Karpas-422 (cell line): ENCODE data around the gene SMIM3. TPM values are rescaled to one million over a fixed set of nuclear protein-coding genes. Genes with fewer than 3 reads are reported as not detected.
"Not testable (repeated sequence)": the region's sequence is repeated elsewhere in the genome, so short reads cannot be mapped to it uniquely, and the experiment has no call there.

Experiments
- DNase-seq: peaks from one replicate; pipeline ENCODE4 v3.0.0-alpha.2; 2015
- H2AFZ ChIP-seq: fragments of 200-600 bp; sonication (generic); 2 replicates; pipeline ENCODE4 v1.6.1; 2014; ENCODE audit warnings: antibody characterized with exemption, low read length, mixed read lengths
- H3K27ac ChIP-seq: fragments of 200-600 bp; sonication (generic); 2 replicates; pipeline ENCODE4 v1.5.1; 2014; ENCODE audit warnings: mild to moderate bottlenecking, low read length, moderate library complexity
- H3K27me3 ChIP-seq: fragments of 200-600 bp; sonication (generic); 2 replicates; pipeline ENCODE4 v1.6.1; 2014; ENCODE audit warnings: low read length, mixed read lengths
- H3K36me3 ChIP-seq: fragments of 200-600 bp; sonication (generic); 2 replicates; pipeline ENCODE4 v1.6.1; 2014; ENCODE audit warnings: low read length, mixed read lengths; ENCODE audit not compliant: insufficient read depth
- H3K4me1 ChIP-seq: fragments of 200-600 bp; sonication (generic); 2 replicates; pipeline ENCODE4 v1.6.1; 2014; ENCODE audit warnings: mild to moderate bottlenecking, low read length, mixed read lengths
- H3K4me2 ChIP-seq: fragments of 200-600 bp; sonication (generic); 2 replicates; pipeline ENCODE4 v1.6.1; 2014; ENCODE audit warnings: low read length, low read depth, mild to moderate bottlenecking; ENCODE audit not compliant: poor library complexity, severe bottlenecking
- H3K4me3 ChIP-seq: fragments of 200-600 bp; sonication (generic); 2 replicates; pipeline ENCODE4 v1.5.1; 2014; ENCODE audit warnings: mild to moderate bottlenecking, antibody characterized with exemption, low read length, mixed read lengths
- H3K79me2 ChIP-seq: fragments of 200-600 bp; sonication (generic); 2 replicates; pipeline ENCODE4 v1.6.1; 2014; ENCODE audit warnings: mild to moderate bottlenecking, low read length, mixed read lengths
- H3K9ac ChIP-seq: fragments of 200-600 bp; sonication (generic); 2 replicates; pipeline ENCODE4 v1.6.0; 2014; ENCODE audit warnings: low read length
- H3K9me2 ChIP-seq: fragments of 200-600 bp; sonication (generic), shearing (Covaris generic); replicated peaks from 2 replicates; pipeline ENCODE4 v1.6.0; 2014; ENCODE audit warnings: mild to moderate bottlenecking, low read length, moderate library complexity; ENCODE audit not compliant: insufficient read depth
- H3K9me3 ChIP-seq: fragments of 300-700, 200-600 bp; sonication (generic); 2 replicates; pipeline ENCODE4 v1.6.1; 2014; ENCODE audit warnings: low read length, mixed read lengths
- H4K20me1 ChIP-seq: fragments of 200-600 bp; sonication (generic); 2 replicates; pipeline ENCODE4 v1.6.1; 2014; ENCODE audit warnings: mild to moderate bottlenecking, antibody characterized with exemption, low read length, low read depth; ENCODE audit not compliant: insufficient read depth
- total RNA-seq: library from RNA; depleted of rRNA; stranded (reverse); fragments of >200 nt; shearing (Covaris generic); gene quantifications from 2 replicates; pipeline ENCODE4 v1.2.3, GENCODE V29; 2014; ENCODE audit warnings: low replicate concordance; rRNA removed

SMIM3 gene, protein sequence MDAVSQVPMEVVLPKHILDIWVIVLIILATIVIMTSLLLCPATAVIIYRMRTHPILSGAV
- not detected in 2 replicates for total RNA-seq

GRCh38 chr5:150778517-150779396, at the start of gene SMIM3:
Gene SMIM3, plus strand, starts transcription at chr5:150778757. Its CDS starts 16,684 bp downstream, at chr5:150795441.
- H3K4me1 ChIP-seq, result peaks cover 8% of the 10 kb centered on the region
- H3K4me2 ChIP-seq, result no peak within 1 kb of the TSS
- no peak within 1 kb of the TSS for H3K4me3 ChIP-seq
- no peaks in the 10 kb centered on the region for H3K9me3 ChIP-seq
- no peaks in the 10 kb centered on the region for H3K27me3 ChIP-seq
- H4K20me1 ChIP-seq, result no peaks in the 10 kb centered on the region
- H3K9me2 ChIP-seq, result no peaks in the 10 kb centered on the region
- DNase-seq, result no peak
- no peaks in the 10 kb centered on the region for H3K79me2 ChIP-seq
- no peaks in the 10 kb centered on the region for H3K36me3 ChIP-seq
- H2AFZ ChIP-seq, result no peak within 1 kb of the TSS
- no peak within 1 kb of the TSS for H3K27ac ChIP-seq
- H3K9ac ChIP-seq, result no peak within 1 kb of the TSS

GRCh38 chr5:150729859-150730258, 48.7 kb upstream of the SMIM3 start:
- no peak for DNase-seq
- Histone ChIP-seq H3K4me2 (no peak overlapping the region), H3K9me2 (no peaks in the 10 kb centered on the region), H3K27me3 (no peaks in the 10 kb centered on the region), H3K4me3 (no peak overlapping the region), H4K20me1 (no peaks in the 10 kb centered on the region), H3K79me2 (peaks cover 16% of the 10 kb centered on the region), H3K36me3 (peaks cover 49% of the 10 kb centered on the region; the same call in 1 of the 2 replicates), H3K4me1 (no peaks in the 10 kb centered on the region), H3K27ac (no peak overlapping the region), H2AFZ (no peak overlapping the region), H3K9me3 (no peaks in the 10 kb centered on the region), H3K9ac (no peak overlapping the region)

- DNase-seq, result no peak
- H2AFZ ChIP-seq, result no peak overlapping the region
- no peaks in the 10 kb centered on the region for H3K4me1 ChIP-seq
- peaks cover 45% of the 10 kb centered on the region; the same call in 1 of the 2 replicates for H3K36me3 ChIP-seq
- H3K4me3 ChIP-seq, result no peak overlapping the region
- H3K27ac ChIP-seq, result no peak overlapping the region
- H3K9ac ChIP-seq, result no peak overlapping the region
- no peak overlapping the region for H3K4me2 ChIP-seq
- H4K20me1 ChIP-seq, result no peaks in the 10 kb centered on the region
- H3K27me3 ChIP-seq, result no peaks in the 10 kb centered on the region
- H3K9me2 ChIP-seq, result no peaks in the 10 kb centered on the region
- H3K9me3 ChIP-seq, result no peaks in the 10 kb centered on the region
- H3K79me2 ChIP-seq, result peaks cover 31% of the 10 kb centered on the region
Observed at GRCh38 chr5:150731669-150732242, 46.8 kb upstream of the SMIM3 start.

- Histone ChIP-seq H3K36me3 (peaks cover 40% of the 10 kb centered on the region), H3K27ac (no peak overlapping the region), H3K4me1 (no peaks in the 10 kb centered on the region), H2AFZ (no peak overlapping the region), H3K9me2 (no peaks in the 10 kb centered on the region), H4K20me1 (no peaks in the 10 kb centered on the region), H3K79me2 (peaks cover 58% of the 10 kb centered on the region), H3K4me3 (no peak overlapping the region), H3K4me2 (no peak overlapping the region), H3K27me3 (no peaks in the 10 kb centered on the region), H3K9ac (no peak overlapping the region), H3K9me3 (no peaks in the 10 kb centered on the region)
- peak; percentile 58 for DNase-seq
Observed at GRCh38 chr5:150734579-150735384, 43.8 kb upstream of the SMIM3 start.

DNA sequence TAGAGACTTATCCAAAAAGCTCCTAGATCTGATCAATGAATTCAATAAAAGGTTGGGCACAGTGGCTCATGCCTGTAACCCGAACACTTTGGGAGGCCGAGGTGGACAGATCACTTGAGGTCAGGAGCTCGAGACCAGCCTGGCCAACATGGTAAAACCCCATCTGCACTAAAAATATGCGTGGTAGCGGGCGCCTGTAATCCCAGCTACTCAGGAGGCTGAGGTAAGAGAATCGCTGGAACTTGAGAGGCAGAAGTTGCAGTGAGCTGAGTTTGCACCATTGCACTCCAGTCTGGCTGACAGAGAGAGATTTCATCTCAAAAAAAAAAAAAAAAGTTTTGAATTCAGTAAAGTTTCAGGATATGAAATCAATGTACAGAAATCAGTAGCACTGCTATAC, 39.7 kb upstream of the SMIM3 start:
- Histone ChIP-seq H3K4me2 (no peak overlapping the region), H3K9me3 (no peaks in the 10 kb centered on the region), H3K27me3 (no peaks in the 10 kb centered on the region), H3K9me2 (no peaks in the 10 kb centered on the region), H3K9ac (no peak overlapping the region), H2AFZ (no peak overlapping the region), H3K27ac (no peak overlapping the region), H3K4me1 (no peaks in the 10 kb centered on the region), H3K79me2 (peaks cover 80% of the 10 kb centered on the region), H4K20me1 (no peaks in the 10 kb centered on the region), H3K36me3 (peaks cover 26% of the 10 kb centered on the region), H3K4me3 (no peak overlapping the region)
- DNase-seq, result no peak

GRCh38 chr5:150740992-150741391, 37.6 kb upstream of the SMIM3 start:
- peaks cover 62% of the 10 kb centered on the region for H3K79me2 ChIP-seq
- H3K4me3 ChIP-seq, result no peak overlapping the region
- no peak for DNase-seq
- H4K20me1 ChIP-seq, result no peaks in the 10 kb centered on the region
- H2AFZ ChIP-seq, result no peak overlapping the region
- no peaks in the 10 kb centered on the region for H3K9me2 ChIP-seq
- no peak overlapping the region for H3K9ac ChIP-seq
- H3K27ac ChIP-seq, result no peak overlapping the region
- H3K4me1 ChIP-seq, result no peaks in the 10 kb centered on the region
- no peaks in the 10 kb centered on the region for H3K27me3 ChIP-seq
- no peak overlapping the region for H3K4me2 ChIP-seq
- peaks cover 26% of the 10 kb centered on the region for H3K36me3 ChIP-seq
- H3K9me3 ChIP-seq, result no peaks in the 10 kb centered on the region

GRCh38 chr5:150742455-150743141, 36.0 kb upstream of the SMIM3 start:
- H4K20me1 ChIP-seq, H3K9me2 ChIP-seq, H3K9ac ChIP-seq, H2AFZ ChIP-seq, H3K4me2 ChIP-seq, H3K4me3 ChIP-seq, H3K27me3 ChIP-seq, DNase-seq, H3K4me1 ChIP-seq, H3K27ac ChIP-seq, H3K9me3 ChIP-seq: not testable (repeated sequence)
- Histone ChIP-seq H3K36me3 (peaks cover 26% of the 10 kb centered on the region), H3K79me2 (peaks cover 47% of the 10 kb centered on the region)
